ENCODE data around the gene TRABD2B.

Gene TRABD2B

DNA sequence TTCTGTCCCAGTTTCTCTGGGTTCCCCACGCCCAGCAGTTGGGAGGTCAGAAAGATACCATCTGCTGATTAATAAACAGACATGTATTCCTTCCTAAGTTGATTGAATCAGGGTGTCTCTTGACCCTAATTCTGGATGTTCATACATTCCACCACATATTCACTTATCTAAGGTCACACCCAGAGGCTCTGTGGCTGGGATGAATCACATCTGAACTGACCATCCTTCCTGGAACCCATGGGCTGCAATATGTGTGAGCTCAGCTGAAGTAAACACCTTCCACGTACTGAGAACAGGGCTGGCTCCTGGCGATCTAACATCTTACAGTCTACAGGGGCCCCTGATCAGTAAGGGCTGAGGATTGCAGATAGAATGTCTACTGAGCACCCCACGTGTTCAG lies 20.5 kb upstream of the TRABD2B start:
- Histone ChIP-seq H3K4me1 (ENCODE audit: control insufficient read depth, insufficient read depth, low read length) (no peaks in the 10 kb centered on the region), H3K9me3 (ENCODE audit: control insufficient read depth, insufficient read depth, low read depth, low read length) (no peaks in the 10 kb centered on the region), H3K36me3 (ENCODE audit: control insufficient read depth in 2 of 2, insufficient read depth in 1 of 2, low read length in 2 of 2) (no peaks in the 10 kb centered on the region), H3K4me3 (ENCODE audit: low read depth, low read length) (no peak overlapping the region), H3K27ac (ENCODE audit: extremely low read depth, low read depth, low read length) (no peak overlapping the region)
- TF ChIP-seq ZNF600 (tag by site-specific recombination; IDR thresholded peaks at IDR 0.05) (no peak), ZNF670 (tag by site-specific recombination; IDR thresholded peaks at IDR 0.05; ENCODE audit: low read depth) (no peak), ZNF529 (tag by site-specific recombination; IDR thresholded peaks at IDR 0.05; ENCODE audit: insufficient replicate concordance) (no peak)
- ChIA-PET CTCF (interaction anchor here (0.6 to 1.8 kb wide), 3 partner anchors 20 to 45 kb away, joined by 3 to 7 read pairs (median 4); partner anchors contain the start of gene TRABD2B), POLR2A (interaction anchor here (0.8 to 1.4 kb wide), 2 partner anchors 20 to 35 kb away, joined by 3 read pairs; partner anchors contain the start of gene TRABD2B)

DNA sequence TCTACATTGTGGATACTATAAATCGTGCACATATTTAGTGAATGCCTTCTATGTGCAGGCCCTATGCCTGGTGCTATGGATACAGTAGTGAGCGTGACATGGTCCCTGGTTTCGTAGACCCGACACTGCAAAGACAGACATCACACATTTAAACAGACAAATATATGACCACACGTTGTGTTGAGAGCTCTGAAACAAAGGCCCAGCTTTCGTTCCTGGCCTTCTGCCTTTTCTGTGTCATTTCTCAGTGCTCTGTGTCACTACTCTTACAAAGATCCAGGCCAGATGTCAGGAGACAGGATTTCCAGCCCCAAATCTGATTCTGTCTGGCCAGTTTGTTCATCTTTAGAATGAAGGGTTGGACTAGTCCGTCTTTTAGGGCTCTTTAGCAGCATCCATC lies 19.3 kb upstream of the TRABD2B start:
- no peaks in the 10 kb centered on the region for H3K36me3 ChIP-seq (ENCODE audit: control insufficient read depth in 2 of 2, insufficient read depth in 1 of 2, low read length in 2 of 2)
- H3K4me1 ChIP-seq (ENCODE audit: control insufficient read depth, insufficient read depth, low read length), result no peaks in the 10 kb centered on the region
- ChIA-PET POLR2A (no interaction called here), CTCF (interaction anchor here (0.6 to 1.8 kb wide), 3 partner anchors 19 to 89 kb away, joined by 3 to 7 read pairs (median 3); partner anchors contain the start of gene TRABD2B)
- H3K4me3 ChIP-seq (ENCODE audit: low read depth, low read length), result no peak overlapping the region
- no peaks in the 10 kb centered on the region for H3K9me3 ChIP-seq (ENCODE audit: control insufficient read depth, insufficient read depth, low read depth, low read length)
- no peak overlapping the region for H3K27ac ChIP-seq (ENCODE audit: extremely low read depth, low read depth, low read length)
- TF ChIP-seq OSR2 (tag by site-specific recombination; IDR thresholded peaks at IDR 0.05), result no peak

DNA sequence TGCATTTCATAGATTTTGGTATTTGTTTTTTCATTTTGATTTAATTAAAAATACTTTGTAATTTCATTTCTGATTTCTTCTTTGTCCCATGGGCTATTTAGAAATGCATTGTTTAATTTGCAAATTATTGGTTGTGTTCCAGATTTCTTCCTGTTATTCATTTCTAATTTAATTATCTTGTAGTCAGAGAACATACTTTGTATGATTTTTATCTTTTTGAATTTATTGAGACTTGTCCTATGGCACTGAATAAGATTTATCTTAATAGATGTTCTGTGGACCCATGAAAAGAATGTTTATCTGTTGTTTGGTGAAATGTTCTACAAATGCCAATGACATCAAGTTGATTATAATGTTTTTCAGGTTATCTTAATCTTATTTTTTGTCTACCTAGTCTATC lies 16.1 kb upstream of the TRABD2B start:
- Histone ChIP-seq H3K36me3 (ENCODE audit: control insufficient read depth in 2 of 2, insufficient read depth in 1 of 2, low read length in 2 of 2) (no peaks in the 10 kb centered on the region), H3K27ac (ENCODE audit: extremely low read depth, low read depth, low read length) (no peak overlapping the region), H3K4me3 (ENCODE audit: low read depth, low read length) (no peak overlapping the region), H3K4me1 (ENCODE audit: control insufficient read depth, insufficient read depth, low read length) (no peaks in the 10 kb centered on the region), H3K9me3 (ENCODE audit: control insufficient read depth, insufficient read depth, low read depth, low read length) (no peaks in the 10 kb centered on the region)
- CTCF ChIA-PET, result interaction anchor here (1.8 kb wide), 1 partner anchor 15 kb away, joined by 6 read pairs; the partner anchor contains the start of gene TRABD2B
- TF ChIP-seq ZNF175 (tag by site-specific recombination; IDR thresholded peaks at IDR 0.05) (no peak), ZNF214 (tag by site-specific recombination; IDR thresholded peaks at IDR 0.05; ENCODE audit: borderline replicate concordance) (no peak), ZNF248 (tag by site-specific recombination; IDR thresholded peaks at IDR 0.05) (no peak), ZNF677 (tag by site-specific recombination; IDR thresholded peaks at IDR 0.05) (no peak), SP3 (tag by site-specific recombination; IDR thresholded peaks at IDR 0.05) (no peak), ZNF2 (tag by site-specific recombination; IDR thresholded peaks at IDR 0.05) (no peak), BCL11A (tag by site-specific recombination; IDR thresholded peaks at IDR 0.05; ENCODE audit: low read depth) (no peak), EGR2 (tag by site-specific recombination; IDR thresholded peaks at IDR 0.05; ENCODE audit: low read depth) (no peak), ZNF24 (tag by site-specific recombination; IDR thresholded peaks at IDR 0.05) (no peak), ZNF16 (tag by site-specific recombination; IDR thresholded peaks at IDR 0.05; ENCODE audit: low read depth) (no peak), ZNF600 (tag by site-specific recombination; IDR thresholded peaks at IDR 0.05) (no peak), ZNF610 (tag by site-specific recombination; IDR thresholded peaks at IDR 0.05; ENCODE audit: borderline replicate concordance) (no peak), ZNF501 (tag by site-specific recombination; IDR thresholded peaks at IDR 0.05) (no peak), ZNF132 (tag by site-specific recombination; IDR thresholded peaks at IDR 0.05; ENCODE audit: borderline replicate concordance) (no peak)
- TF ChIP-seq, protein P1, sequence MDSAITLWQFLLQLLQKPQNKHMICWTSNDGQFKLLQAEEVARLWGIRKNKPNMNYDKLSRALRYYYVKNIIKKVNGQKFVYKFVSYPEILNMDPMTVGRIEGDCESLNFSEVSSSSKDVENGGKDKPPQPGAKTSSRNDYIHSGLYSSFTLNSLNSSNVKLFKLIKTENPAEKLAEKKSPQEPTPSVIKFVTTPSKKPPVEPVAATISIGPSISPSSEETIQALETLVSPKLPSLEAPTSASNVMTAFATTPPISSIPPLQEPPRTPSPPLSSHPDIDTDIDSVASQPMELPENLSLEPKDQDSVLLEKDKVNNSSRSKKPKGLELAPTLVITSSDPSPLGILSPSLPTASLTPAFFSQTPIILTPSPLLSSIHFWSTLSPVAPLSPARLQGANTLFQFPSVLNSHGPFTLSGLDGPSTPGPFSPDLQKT (IDR thresholded peaks at IDR 0.05; ENCODE audit: borderline replicate concordance, low read depth, low read length), result no peak
- TF ChIP-seq, protein P2, sequence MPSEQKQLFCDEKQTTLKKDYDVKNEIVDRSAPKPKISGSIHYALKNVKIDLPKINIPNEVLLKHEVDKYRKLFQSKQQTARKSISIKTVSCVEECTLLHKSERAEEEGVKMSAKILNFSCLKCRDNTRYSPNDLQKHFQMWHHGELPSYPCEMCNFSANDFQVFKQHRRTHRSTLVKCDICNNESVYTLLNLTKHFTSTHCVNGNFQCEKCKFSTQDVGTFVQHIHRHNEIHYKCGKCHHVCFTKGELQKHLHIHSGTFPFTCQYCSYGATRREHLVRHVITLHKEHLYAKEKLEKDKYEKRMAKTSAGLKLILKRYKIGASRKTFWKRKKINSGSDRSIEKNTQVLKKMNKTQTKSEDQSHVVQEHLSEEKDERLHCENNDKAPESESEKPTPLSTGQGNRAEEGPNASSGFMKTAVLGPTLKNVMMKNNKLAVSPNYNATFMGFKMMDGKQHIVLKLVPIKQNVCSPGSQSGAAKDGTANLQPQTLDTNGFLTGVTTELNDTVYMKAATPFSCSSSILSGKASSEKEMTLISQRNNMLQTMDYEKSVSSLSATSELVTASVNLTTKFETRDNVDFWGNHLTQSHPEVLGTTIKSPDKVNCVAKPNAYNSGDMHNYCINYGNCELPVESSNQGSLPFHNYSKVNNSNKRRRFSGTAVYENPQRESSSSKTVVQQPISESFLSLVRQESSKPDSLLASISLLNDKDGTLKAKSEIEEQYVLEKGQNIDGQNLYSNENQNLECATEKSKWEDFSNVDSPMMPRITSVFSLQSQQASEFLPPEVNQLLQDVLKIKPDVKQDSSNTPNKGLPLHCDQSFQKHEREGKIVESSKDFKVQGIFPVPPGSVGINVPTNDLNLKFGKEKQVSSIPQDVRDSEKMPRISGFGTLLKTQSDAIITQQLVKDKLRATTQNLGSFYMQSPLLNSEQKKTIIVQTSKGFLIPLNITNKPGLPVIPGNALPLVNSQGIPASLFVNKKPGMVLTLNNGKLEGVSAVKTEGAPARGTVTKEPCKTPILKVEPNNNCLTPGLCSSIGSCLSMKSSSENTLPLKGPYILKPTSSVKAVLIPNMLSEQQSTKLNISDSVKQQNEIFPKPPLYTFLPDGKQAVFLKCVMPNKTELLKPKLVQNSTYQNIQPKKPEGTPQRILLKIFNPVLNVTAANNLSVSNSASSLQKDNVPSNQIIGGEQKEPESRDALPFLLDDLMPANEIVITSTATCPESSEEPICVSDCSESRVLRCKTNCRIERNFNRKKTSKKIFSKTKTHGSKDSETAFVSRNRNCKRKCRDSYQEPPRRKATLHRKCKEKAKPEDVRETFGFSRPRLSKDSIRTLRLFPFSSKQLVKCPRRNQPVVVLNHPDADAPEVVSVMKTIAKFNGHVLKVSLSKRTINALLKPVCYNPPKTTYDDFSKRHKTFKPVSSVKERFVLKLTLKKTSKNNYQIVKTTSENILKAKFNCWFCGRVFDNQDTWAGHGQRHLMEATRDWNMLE (tag by site-specific recombination; conservative IDR thresholded peaks at IDR 0.05; ENCODE audit: low read depth), result no peak
- TF ChIP-seq, protein P3, sequence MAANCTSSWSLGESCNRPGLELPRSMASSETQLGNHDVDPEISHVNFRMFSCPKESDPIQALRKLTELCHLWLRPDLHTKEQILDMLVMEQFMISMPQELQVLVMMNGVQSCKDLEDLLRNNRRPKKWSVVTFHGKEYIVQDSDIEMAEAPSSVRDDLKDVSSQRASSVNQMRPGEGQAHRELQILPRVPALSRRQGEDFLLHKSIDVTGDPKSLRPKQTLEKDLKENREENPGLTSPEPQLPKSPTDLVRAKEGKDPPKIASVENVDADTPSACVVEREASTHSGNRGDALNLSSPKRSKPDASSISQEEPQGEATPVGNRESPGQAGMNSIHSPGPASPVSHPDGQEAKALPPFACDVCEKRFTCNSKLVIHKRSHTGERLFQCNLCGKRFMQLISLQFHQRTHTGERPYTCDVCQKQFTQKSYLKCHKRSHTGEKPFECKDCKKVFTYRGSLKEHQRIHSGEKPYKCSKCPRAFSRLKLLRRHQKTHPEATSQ (tag by site-specific recombination; IDR thresholded peaks at IDR 0.05), result no peak
- TF ChIP-seq, protein P4, sequence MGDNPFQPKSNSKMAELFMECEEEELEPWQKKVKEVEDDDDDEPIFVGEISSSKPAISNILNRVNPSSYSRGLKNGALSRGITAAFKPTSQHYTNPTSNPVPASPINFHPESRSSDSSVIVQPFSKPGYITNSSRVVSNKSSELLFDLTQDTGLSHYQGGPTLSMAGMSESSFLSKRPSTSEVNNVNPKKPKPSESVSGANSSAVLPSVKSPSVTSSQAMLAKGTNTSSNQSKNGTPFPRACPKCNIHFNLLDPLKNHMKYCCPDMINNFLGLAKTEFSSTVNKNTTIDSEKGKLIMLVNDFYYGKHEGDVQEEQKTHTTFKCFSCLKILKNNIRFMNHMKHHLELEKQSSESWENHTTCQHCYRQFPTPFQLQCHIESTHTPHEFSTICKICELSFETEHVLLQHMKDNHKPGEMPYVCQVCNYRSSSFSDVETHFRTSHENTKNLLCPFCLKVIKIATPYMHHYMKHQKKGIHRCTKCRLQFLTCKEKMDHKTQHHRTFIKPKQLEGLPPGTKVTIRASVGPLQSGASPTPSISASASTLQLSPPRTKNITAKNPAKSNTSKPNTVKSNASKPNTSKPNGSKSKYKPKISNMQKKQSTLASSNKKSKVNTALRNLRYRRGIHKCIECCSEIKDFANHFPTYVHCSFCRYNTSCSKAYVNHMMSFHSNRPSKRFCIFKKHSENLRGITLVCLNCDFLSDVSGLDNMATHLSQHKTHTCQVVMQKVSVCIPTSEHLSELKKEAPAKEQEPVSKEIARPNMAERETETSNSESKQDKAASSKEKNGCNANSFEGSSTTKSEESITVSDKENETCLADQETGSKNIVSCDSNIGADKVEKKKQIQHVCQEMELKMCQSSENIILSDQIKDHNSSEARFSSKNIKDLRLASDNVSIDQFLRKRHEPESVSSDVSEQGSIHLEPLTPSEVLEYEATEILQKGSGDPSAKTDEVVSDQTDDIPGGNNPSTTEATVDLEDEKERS (tag by site-specific recombination; IDR thresholded peaks at IDR 0.05), result no peak
- POLR2A ChIA-PET, result no interaction called here
